GM12878 (cell line): Measurements from ENCODE around the gene IREB2. TPM values are rescaled to one million over a fixed set of nuclear protein-coding genes. Genes with fewer than 3 reads are reported as not detected.

Experiments
- ATAC-seq: fragments of 200-7000 bp; cut with Tn5 transposase; 3 replicates; pipeline ENCODE4 v1.9.1; 2020; ENCODE audit warnings: mild to moderate bottlenecking, moderate library complexity
- BruUV-seq: library from RNA; stranded (reverse); fragments of 400-500 nt; replicated peaks from 2 replicates; lab custom pipeline; 2021; lab: Mats Ljungman, UMichigan
- CTCF ChIA-PET: fragments of 300-600 bp; sonication (Branson Sonifier 250); formaldehyde crosslinking; extraction: SDS; loops from one replicate; lab custom pipeline; 2021; ENCODE audit warnings: inconsistent platforms; lab: Yijun Ruan, JAX
- POLR2A ChIA-PET: fragments of 350-600 bp; formaldehyde crosslinking; extraction: SDS; loops from one replicate; lab custom pipeline; 2021; ENCODE audit warnings: inconsistent platforms; lab: Charles Lee
- RAD21 ChIA-PET: fragments of 300-600 bp; sonication (Branson Sonifier 250); formaldehyde crosslinking; loops from one replicate; lab custom pipeline; 2023; ENCODE audit warnings: antibody characterized with exemption; ENCODE audit not compliant: unreplicated experiment; lab: Charles Lee
- SMC1A ChIA-PET: fragments of 300-600 bp; sonication (Branson Sonifier 250); formaldehyde crosslinking; loops from one replicate; lab custom pipeline; 2023; ENCODE audit not compliant: unreplicated experiment, uncharacterized antibody; lab: Charles Lee
- DNase-seq: peaks from one replicate; pipeline ENCODE4 v3.0.0-alpha.2; 2011; ENCODE audit warnings: low read depth, low spot score
- FAIRE-seq: peaks from 3 replicates; lab custom pipeline; 2011; peaks lifted over from hg19 to GRCh38; lab: Jason Lieb, UNC
- H2AFZ ChIP-seq: 2 replicates; pipeline ENCODE4 v1.6.0; 2011; ENCODE audit warnings: low read depth, low read length, control low read depth; ENCODE audit not compliant: control insufficient read depth
- H3K27ac ChIP-seq: 2 replicates; pipeline ENCODE4 v1.5.1; 2011; ENCODE audit warnings: control low read depth; ENCODE audit not compliant: control insufficient read depth, insufficient read depth
- H3K27me3 ChIP-seq, 2 experiments: replicated peaks in 1 of 2; 2 replicates each; pipeline versions ENCODE4 v1.6.0 to v1.6.1; 2011; ENCODE audit warnings: low read length in 1 of 2; ENCODE audit not compliant: control insufficient read depth in 2 of 2, insufficient read depth in 2 of 2
- H3K36me3 ChIP-seq, 2 experiments: 2 replicates each; pipeline ENCODE4 v1.5.1; 2011; ENCODE audit warnings: low read length in 1 of 2; ENCODE audit not compliant: control insufficient read depth in 2 of 2, insufficient read depth in 2 of 2
- H3K4me1 ChIP-seq: 2 replicates; pipeline ENCODE4 v1.6.1; 2011; ENCODE audit warnings: mild to moderate bottlenecking, low read length, moderate library complexity, mixed read lengths; ENCODE audit not compliant: control insufficient read depth, insufficient read depth
- H3K4me2 ChIP-seq: 2 replicates; pipeline ENCODE4 v1.6.0; 2011; ENCODE audit warnings: control low read depth; ENCODE audit not compliant: control insufficient read depth, insufficient read depth
- H3K4me3 ChIP-seq: fragments of 200-600 bp; sonication (generic); 2 replicates; pipeline ENCODE4 v1.5.1; 2016
- H3K79me2 ChIP-seq: 2 replicates; pipeline ENCODE4 v1.6.0; 2011; ENCODE audit warnings: low read length; ENCODE audit not compliant: control insufficient read depth, insufficient read depth
- H3K9ac ChIP-seq: 2 replicates; pipeline ENCODE4 v1.8.0; 2011; ENCODE audit warnings: low read length, control low read depth, mixed read lengths; ENCODE audit not compliant: control insufficient read depth, insufficient read depth
- H3K9me3 ChIP-seq: replicated peaks from 3 replicates; pipeline ENCODE4 v1.5.1; 2011; ENCODE audit warnings: mild to moderate bottlenecking, low read length; ENCODE audit not compliant: control insufficient read depth, insufficient read depth
- H4K20me1 ChIP-seq: 2 replicates; pipeline ENCODE4 v1.6.0; 2011; ENCODE audit not compliant: control insufficient read depth, insufficient read depth
- BMI1 ChIP-seq: fragments of 450-650 bp; IDR thresholded peaks from 2 replicates; pipeline ENCODE4 v1.6.1; 2016; ENCODE audit warnings: mild to moderate bottlenecking, moderate library complexity, borderline replicate concordance
- E2F4 ChIP-seq: IDR thresholded peaks from 2 replicates; pipeline ENCODE4 v1.6.1; 2012; ENCODE audit warnings: low read depth, low read length, improper control_type of control experiment
- EP300 ChIP-seq, 2 experiments: fragments of 150-350 bp in 1 of 2; IDR thresholded peaks; 2 replicates each; pipeline ENCODE4 v1.6.1; 2011 to 2012; ENCODE audit warnings: low read depth in 2 of 2, low read length in 2 of 2, borderline replicate concordance in 1 of 2, improper control_type of control experiment in 1 of 2, inconsistent platforms in 1 of 2; ENCODE audit not compliant: control insufficient read depth in 1 of 2
- IKZF1 ChIP-seq: fragments of 450-650 bp; conservative IDR thresholded peaks from 2 replicates; pipeline ENCODE4 v1.6.1; 2017; ENCODE audit warnings: antibody characterized with exemption, mild to moderate bottlenecking
- MTA3 ChIP-seq: IDR thresholded peaks from 2 replicates; pipeline ENCODE4 v1.6.1; 2012; ENCODE audit warnings: low read length, inconsistent platforms, borderline replicate concordance
- NR2F1 ChIP-seq: fragments of 450-650 bp; conservative IDR thresholded peaks from 2 replicates; pipeline ENCODE4 v1.6.1; 2017; ENCODE audit warnings: mild to moderate bottlenecking
- RELB ChIP-seq: fragments of 450-650 bp; IDR thresholded peaks from 2 replicates; pipeline ENCODE4 v1.6.1; 2017; ENCODE audit warnings: low read depth, mild to moderate bottlenecking, moderate library complexity
- RUNX3 ChIP-seq: IDR thresholded peaks from 2 replicates; pipeline ENCODE4 v1.6.1; 2012; ENCODE audit warnings: low read length, inconsistent platforms
- SMAD1 ChIP-seq: fragments of 450-650 bp; IDR thresholded peaks from 2 replicates; pipeline ENCODE4 v1.6.1; 2018; ENCODE audit warnings: mild to moderate bottlenecking, low read depth; ENCODE audit not compliant: partially characterized antibody
- ZBTB40 ChIP-seq: fragments of 450-650 bp; IDR thresholded peaks from 2 replicates; pipeline ENCODE4 v1.6.1; 2016; ENCODE audit warnings: mild to moderate bottlenecking, moderate library complexity, borderline replicate concordance
- WGBS: methylation state at CpG from one replicate; pipeline ENCODE4 v1.1.6; 2016; ENCODE audit warnings: low lambda C conversion rate; ENCODE audit not compliant: insufficient replicate concordance, insufficient coverage; ENCODE audit errors: missing lambda C conversion rate; 5-methylcytosine and 5-hydroxymethylcytosine counted together
- in situ Hi-C: fragments of 300-500 bp; cut with MboI; formaldehyde crosslinking; loops from 9 replicates; pipeline ENCODE4 v1.14.3; 2018; ENCODE audit warnings: mixed read lengths
- intact Hi-C: fragments of 100-400 bp; cut with micrococcal nuclease; formaldehyde crosslinking; loops from one replicate; pipeline ENCODE4 v1.14.2; 2022; ENCODE audit not compliant: unreplicated experiment
- polyA plus RNA-seq, 11 experiments: library from polyadenylated mRNA; depleted of rRNA in 4 of 11; unstranded in 6 of 11; stranded (reverse) in 5 of 11; fragments of >200 nt; fragmentation: Nextera tagmentation in 4 of 11; fragmentation: Illumina TruSeq in 1 of 11; extraction: Ambion mirVana in 4 of 11; extraction: Trizol in 1 of 11; gene quantifications; 1 replicate in 1 of 11; 2 replicates in 10 of 11; pipeline versions ENCODE4 v1.2.1 to v1.2.3, GENCODE V29; 2011 to 2016; ENCODE audit warnings: inconsistent platforms in 2 of 11, missing spikeins in 2 of 11, low read depth in 1 of 11
- total RNA-seq, 4 experiments: library from RNA; depleted of rRNA in 3 of 4; stranded (reverse); fragments of >200 nt in 3 of 4; fragmentation: Illumina TruSeq in 1 of 4; extraction: Trizol in 1 of 4; gene quantifications; 2 replicates each; pipeline versions ENCODE4 v1.2.1 to v1.2.3, GENCODE V29; 2013 to 2021

The IREB2 gene
- total and polyA plus RNA-seq, 10 of the 15 experiments (the other 5 are each of a cell fraction or from before 2014, with no cell fraction given) = 13.0 to 52.4 (median 24.4) TPM

- RAD21 ChIA-PET = interaction anchor here (0.7 to 2.7 kb wide), 5 partner anchors 9 to 319 kb away, joined by 4 to 18 read pairs (median 11); partner anchors contain the start of genes CHRNA5 and IREB2
- TSS peak; percentile 68 for BruUV-seq
- peak overlapping the region; percentile 96 for H3K27ac ChIP-seq
- intact Hi-C loops = loop anchor here (1.0 kb wide), 1 partner anchor 24 kb away; the partner anchor contains the start of gene CHRNA5
- no peak for DNase-seq
- no peaks in the 10 kb centered on the region for H3K9me3 ChIP-seq
- H3K9ac ChIP-seq = peak overlapping the region; percentile 97
- in situ Hi-C loops = no loop called here
- H3K36me3 ChIP-seq = peaks cover 1 to 19% of the 10 kb centered on the region in 2 experiments
- POLR2A ChIA-PET = interaction anchor here (0.6 to 2.0 kb wide), 13 partner anchors 9 to 319 kb away, joined by 3 to 23 read pairs (median 4); partner anchors contain the start of genes CHRNA5, IREB2 and SKIC8
- CTCF ChIA-PET = interaction anchor here (0.7 to 2.2 kb wide), 5 partner anchors 11 to 197 kb away, joined by 3 to 9 read pairs (median 3); partner anchors contain the start of gene CHRNA5
- SMC1A ChIA-PET = interaction anchor here (0.6 to 6.1 kb wide), 7 partner anchors 11 to 241 kb away, joined by 3 to 47 read pairs (median 5); partner anchors contain the start of genes CHRNA5 and SKIC8
- peaks cover 41% of the 10 kb centered on the region for H3K79me2 ChIP-seq
- ATAC-seq = peak; percentile 31
- H4K20me1 ChIP-seq = no peaks in the 10 kb centered on the region
- WGBS = 2% methylated on average over 17 of the region's 17 CpGs
- peak overlapping the region; percentile 83 for H3K4me2 ChIP-seq
- peak overlapping the region; percentile 98; the same call in 1 of the 2 replicates for H2AFZ ChIP-seq
- FAIRE-seq = no peak
- H3K4me3 ChIP-seq = peak overlapping the region; percentile 71
- H3K27me3 ChIP-seq = no peaks in the 10 kb centered on the region
- peaks cover 3% of the 10 kb centered on the region; the same call in 1 of the 2 replicates for H3K4me1 ChIP-seq
- TF ChIP-seq RELB (no peak), SMAD1 (no peak), EP300 (IDR thresholded peaks at IDR 0.05; ENCODE audit: borderline replicate concordance in 1 of 2, control insufficient read depth in 1 of 2, low read depth in 2 of 2, low read length in 2 of 2) (no peak), E2F4 (no peak), RUNX3 (no peak), NR2F1 (no peak), IKZF1 (no peak), BMI1 (no peak), ZBTB40 (0 out of 2 replicates have a peak, but pooled peaks have one; percentile 31), MTA3 (no peak)
These were observed 103.1 kb downstream of the IREB2 start for GRCh38 chr15:78540871-78541743.
